T-helper 17 cell (primary cell): Measurements from ENCODE around the gene TAF7L. TPM values are rescaled to one million over a fixed set of nuclear protein-coding genes. Genes with fewer than 3 reads are reported as not detected.
A peak's percentile ranks its signal among the peaks of the same experiment; 100 is the strongest.
"Not testable (repeated sequence)": the region's sequence is repeated elsewhere in the genome, so short reads cannot be mapped to it uniquely, and the experiment has no call there.

Experiments used
- ATAC-seq: fragments of 150-1000 bp; cut with Tn5 transposase; 2 replicates; pipeline ENCODE4 v1.10.0; 2021; ENCODE audit warnings: mild to moderate bottlenecking, moderate library complexity
- DNase-seq, 3 donors: peaks; one replicate each; pipeline versions ENCODE4 v3.0.0 to v3.0.0-alpha.2; 2020 to 2021
- H3K9me3 ChIP-seq: one replicate; pipeline ENCODE4 v1.7.0; 2013; ENCODE audit warnings: low read length, mild to moderate bottlenecking; ENCODE audit not compliant: control insufficient read depth, poor library complexity, severe bottlenecking
- H3K27ac Mint-ChIP-seq: one replicate; pipeline ENCODE4 v1.8.0; 2022; ENCODE audit warnings: mild to moderate bottlenecking, moderate library complexity, mixed read lengths
- H3K27me3 Mint-ChIP-seq: one replicate; pipeline ENCODE4 v1.8.0; 2022; ENCODE audit warnings: mixed read lengths
- H3K36me3 Mint-ChIP-seq: one replicate; pipeline ENCODE4 v1.8.0; 2022; ENCODE audit warnings: low read depth, mixed read lengths
- H3K4me1 Mint-ChIP-seq: one replicate; pipeline ENCODE4 v1.8.0; 2022; ENCODE audit warnings: mild to moderate bottlenecking, mixed read lengths
- H3K4me3 Mint-ChIP-seq: one replicate; pipeline ENCODE4 v1.8.0; 2022; ENCODE audit warnings: mild to moderate bottlenecking, moderate library complexity, mixed read lengths
- total RNA-seq, 4 donors: library from RNA in 2 of 4; stranded (reverse) in 2 of 4; gene quantifications; one replicate each; pipeline ENCODE4 v1.2.3 and lab custom pipeline; 2022 to 2026

The TAF7L gene
- total RNA-seq: not detected
- total RNA-seq (lab: John Stamatoyannopoulos, UW): 0 to 0.93 reads per million in 2 donors

- no peak for ATAC-seq
- DNase-seq: no peak
- no peaks in the 10 kb centered on the region for H3K9me3 ChIP-seq
- Mint-ChIP-seq H3K4me3 (no peak within 1 kb of the TSS), H3K27me3 (peaks cover 5% of the 10 kb centered on the region), H3K36me3 (no peaks in the 10 kb centered on the region), H3K27ac (no peak within 1 kb of the TSS), H3K4me1 (no peaks in the 10 kb centered on the region)
Measured at GRCh38 chrX:101290957-101291603, at the start of gene TAF7L. TAF7L (minus strand) TSS chrX:101291334; CDS start chrX:101287543, 3,791 bp downstream.

DNA sequence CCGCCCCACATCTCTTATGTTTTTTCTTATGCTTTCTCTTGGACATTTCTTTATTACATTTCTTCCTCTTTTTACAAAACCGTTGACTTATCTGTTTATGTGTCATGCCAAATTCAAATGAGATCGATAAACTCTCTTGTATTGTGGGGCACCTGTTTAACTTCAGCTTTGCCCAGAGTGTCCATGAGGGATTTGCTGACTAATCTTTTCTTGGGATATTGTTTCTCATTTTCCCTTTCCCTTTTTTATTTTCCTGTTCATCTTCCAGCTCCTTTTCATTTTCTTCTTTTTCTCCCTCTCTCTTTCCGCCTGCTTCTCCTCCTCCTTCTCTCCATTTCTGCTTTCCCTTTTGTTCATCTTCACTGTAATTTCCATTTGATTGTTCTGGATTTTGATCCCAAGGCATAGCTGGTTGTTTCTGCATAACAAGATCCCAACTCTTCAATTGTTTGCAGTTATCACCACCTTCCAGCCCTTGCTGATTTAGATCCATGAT lies 46.7 kb upstream of the TAF7L start:
- no peaks in the 10 kb centered on the region for H3K27me3 Mint-ChIP-seq
- no peaks in the 10 kb centered on the region for H3K36me3 Mint-ChIP-seq
- H3K9me3 ChIP-seq: no peaks in the 10 kb centered on the region
- H3K4me1 Mint-ChIP-seq: no peaks in the 10 kb centered on the region
- DNase-seq: no peak
- no peak for ATAC-seq
- no peak overlapping the region for H3K4me3 Mint-ChIP-seq
- H3K27ac Mint-ChIP-seq: no peak overlapping the region

- not testable (repeated sequence) for H3K4me1 Mint-ChIP-seq, H3K9me3 ChIP-seq, H3K4me3 Mint-ChIP-seq, H3K27me3 Mint-ChIP-seq, H3K36me3 Mint-ChIP-seq, H3K27ac Mint-ChIP-seq, ATAC-seq, DNase-seq
Measured at GRCh38 chrX:101334310-101334709, 43.2 kb upstream of the TAF7L start.

DNA sequence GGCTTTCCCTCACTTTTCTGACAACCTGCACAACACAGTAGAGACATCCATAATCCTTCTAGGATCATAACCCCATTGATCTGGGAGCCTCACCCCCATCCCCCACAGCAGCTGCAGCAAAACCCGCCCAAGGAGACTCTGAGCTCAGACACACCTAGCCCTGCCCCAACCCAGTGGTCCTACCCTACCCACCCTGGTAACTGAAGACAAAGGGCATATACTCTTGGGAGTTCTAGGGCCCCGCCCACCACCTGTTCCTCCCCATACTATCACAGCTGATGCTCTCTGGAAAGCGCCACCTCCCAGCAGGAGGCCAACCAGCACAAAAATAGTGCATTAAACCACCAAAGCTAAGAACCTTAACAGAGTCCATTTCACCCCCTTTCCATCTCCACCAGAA lies 35.5 kb upstream of the TAF7L start:
- not testable (repeated sequence) for H3K9me3 ChIP-seq

GRCh38 chrX:101303790-101304189 lies 12.7 kb upstream of the TAF7L start:
- Mint-ChIP-seq H3K27ac (no peak overlapping the region), H3K27me3 (no peaks in the 10 kb centered on the region), H3K36me3 (no peaks in the 10 kb centered on the region), H3K4me3 (no peak overlapping the region), H3K4me1 (no peaks in the 10 kb centered on the region)
- no peak for DNase-seq
- H3K9me3 ChIP-seq: no peaks in the 10 kb centered on the region
- ATAC-seq: no peak

More for the DNA sequence above, 35.5 kb upstream of the TAF7L start:
- not testable (repeated sequence) for H3K4me1 Mint-ChIP-seq, DNase-seq, H3K36me3 Mint-ChIP-seq, H3K27ac Mint-ChIP-seq, H3K27me3 Mint-ChIP-seq, ATAC-seq, H3K4me3 Mint-ChIP-seq

GRCh38 chrX:101295603-101296002 lies 4.5 kb upstream of the TAF7L start:
- not testable (repeated sequence) for H3K9me3 ChIP-seq, H3K27me3 Mint-ChIP-seq, DNase-seq, H3K4me3 Mint-ChIP-seq, H3K27ac Mint-ChIP-seq, ATAC-seq, H3K36me3 Mint-ChIP-seq, H3K4me1 Mint-ChIP-seq

DNA sequence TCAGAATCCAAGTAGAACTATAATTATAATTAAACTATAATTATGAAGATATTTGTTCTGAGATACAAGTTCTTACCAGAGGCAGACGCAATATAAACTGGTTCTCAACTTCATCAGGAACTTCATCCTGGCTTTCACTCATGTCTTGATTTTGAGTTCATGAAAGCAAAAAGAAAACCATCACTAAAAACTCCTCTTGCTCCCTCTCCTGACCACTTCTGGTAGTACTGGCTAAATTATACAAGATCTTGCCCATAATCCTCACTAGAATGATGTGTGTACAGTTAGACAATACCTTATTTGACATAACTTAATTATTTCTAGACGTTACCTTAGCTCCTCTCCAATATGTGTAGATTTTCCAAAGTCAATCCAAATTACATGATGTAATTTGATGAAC lies 3.7 kb downstream of the TAF7L start:
- Mint-ChIP-seq H3K27ac (no peak overlapping the region), H3K36me3 (no peaks in the 10 kb centered on the region)
- DNase-seq: no peak

DNA sequence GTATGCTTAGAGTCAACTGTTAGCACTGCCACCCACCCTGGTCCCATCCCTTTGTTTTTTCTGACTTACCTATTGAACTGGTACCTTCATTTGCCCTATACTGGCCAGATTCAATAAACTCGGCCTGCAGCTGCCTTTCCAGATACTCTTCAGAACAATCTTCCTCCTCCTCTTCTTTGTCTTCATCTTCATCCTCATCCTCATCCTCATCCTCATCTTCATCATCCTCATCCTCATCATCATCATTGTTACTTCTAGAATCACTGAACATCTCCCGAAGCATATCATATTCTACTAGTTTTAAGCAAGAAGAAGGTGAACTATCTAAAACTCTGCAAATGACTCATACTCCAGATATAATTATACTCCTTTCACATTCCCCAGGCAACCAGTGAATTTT lies 14.9 kb downstream of the TAF7L start:
- no peak for DNase-seq
- H3K27ac Mint-ChIP-seq: no peak overlapping the region
- ATAC-seq: no peak
- no peaks in the 10 kb centered on the region for H3K4me1 Mint-ChIP-seq
- no peak overlapping the region for H3K4me3 Mint-ChIP-seq
- peaks cover 2% of the 10 kb centered on the region for H3K36me3 Mint-ChIP-seq
- H3K9me3 ChIP-seq: no peaks in the 10 kb centered on the region
- H3K27me3 Mint-ChIP-seq: no peaks in the 10 kb centered on the region

More for the DNA sequence above, 3.7 kb downstream of the TAF7L start:
- Mint-ChIP-seq H3K4me1 (no peaks in the 10 kb centered on the region), H3K4me3 (no peak overlapping the region), H3K27me3 (no peaks in the 10 kb centered on the region)
- ATAC-seq: peak; percentile 35
- no peaks in the 10 kb centered on the region for H3K9me3 ChIP-seq

DNA sequence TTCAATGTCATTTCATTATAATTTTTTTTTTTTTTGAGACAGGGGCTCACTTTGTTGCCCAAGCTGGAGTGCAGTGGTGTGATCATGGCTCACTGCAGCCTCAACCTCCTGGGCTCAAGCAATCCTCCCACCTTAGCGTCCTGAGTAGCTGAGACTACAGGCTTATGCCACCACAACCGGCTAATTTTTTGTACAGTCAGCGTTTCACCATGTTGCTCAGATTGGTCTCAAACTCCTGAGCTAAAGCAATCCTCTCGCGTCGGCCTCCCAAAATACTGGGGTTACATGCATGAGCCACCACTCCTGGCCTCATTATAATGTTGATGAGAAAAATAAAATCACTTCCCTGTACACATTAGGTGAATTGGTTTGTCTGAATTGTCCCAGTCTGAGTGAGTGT lies 16.9 kb downstream of the TAF7L start:
- ATAC-seq: no peak
- no peak for DNase-seq
- H3K4me1 Mint-ChIP-seq: no peaks in the 10 kb centered on the region

DNA sequence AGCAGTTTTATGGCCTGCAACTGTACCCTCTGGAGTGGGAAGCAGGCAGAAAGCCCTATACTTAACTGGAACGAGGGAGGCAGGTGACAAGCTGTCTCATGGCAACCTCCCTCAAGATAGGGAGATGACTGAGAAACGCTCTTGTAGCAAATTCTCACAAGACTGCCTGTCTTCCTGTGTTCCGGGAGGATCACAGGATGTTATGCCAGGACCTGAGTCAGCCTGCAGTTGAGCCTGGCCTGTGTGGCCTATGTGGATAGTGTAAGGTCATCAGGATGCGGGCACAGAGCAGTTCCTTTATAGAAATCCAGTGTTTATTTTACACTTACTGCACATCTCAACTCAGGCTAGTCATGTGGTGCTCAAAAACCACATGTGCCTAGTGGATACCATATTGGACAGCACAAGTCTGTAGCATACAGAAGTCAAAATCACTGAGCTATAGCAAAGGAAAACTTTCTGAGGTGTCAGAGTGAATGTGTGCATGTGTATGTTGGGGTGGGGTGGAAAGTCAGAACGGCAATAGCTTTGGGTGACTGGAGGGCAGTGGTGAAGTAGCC lies 25.2 kb downstream of the TAF7L start:
- no peak for ATAC-seq
- Mint-ChIP-seq H3K27ac (no peak overlapping the region), H3K27me3 (no peaks in the 10 kb centered on the region), H3K36me3 (no peaks in the 10 kb centered on the region), H3K4me1 (no peaks in the 10 kb centered on the region), H3K4me3 (no peak overlapping the region)
- H3K9me3 ChIP-seq: no peaks in the 10 kb centered on the region
- DNase-seq: no peak

More for the DNA sequence above, 16.9 kb downstream of the TAF7L start:
- no peaks in the 10 kb centered on the region for H3K9me3 ChIP-seq
- Mint-ChIP-seq H3K27me3 (no peaks in the 10 kb centered on the region), H3K4me3 (no peak overlapping the region), H3K27ac (no peak overlapping the region), H3K36me3 (peaks cover 2% of the 10 kb centered on the region)

DNA sequence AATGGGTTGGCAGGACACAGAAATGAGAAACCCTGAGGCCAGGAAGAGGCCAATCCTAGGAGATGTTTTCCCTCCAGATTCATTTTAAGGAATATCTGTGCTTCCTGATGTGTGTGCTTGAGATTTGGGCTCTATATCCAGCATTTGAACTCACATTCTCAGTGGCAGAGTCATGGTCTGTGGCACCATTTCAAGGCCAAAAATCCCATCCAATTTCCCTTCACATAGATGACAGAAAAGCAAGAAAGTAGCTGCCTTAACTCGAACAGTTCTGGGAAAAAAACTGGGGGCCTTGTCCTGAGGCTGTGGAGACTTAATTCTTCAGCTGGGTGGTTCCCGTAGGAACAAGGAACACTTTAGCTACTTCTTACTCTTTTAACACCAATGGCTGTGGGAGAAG lies 27.4 kb downstream of the TAF7L start:
- no peak overlapping the region for H3K4me3 Mint-ChIP-seq
- no peaks in the 10 kb centered on the region for H3K27me3 Mint-ChIP-seq
- no peaks in the 10 kb centered on the region for H3K9me3 ChIP-seq
- DNase-seq (no peak), ATAC-seq (no peak)
- H3K4me1 Mint-ChIP-seq: no peaks in the 10 kb centered on the region
- no peaks in the 10 kb centered on the region for H3K36me3 Mint-ChIP-seq
- H3K27ac Mint-ChIP-seq: no peak overlapping the region

- no peaks in the 10 kb centered on the region for H3K9me3 ChIP-seq
- Mint-ChIP-seq H3K27me3 (no peaks in the 10 kb centered on the region), H3K4me3 (no peak overlapping the region), H3K4me1 (peaks cover 2% of the 10 kb centered on the region), H3K36me3 (no peaks in the 10 kb centered on the region), H3K27ac (no peak overlapping the region)
- ATAC-seq (no peak), DNase-seq (no peak)
Measured at GRCh38 chrX:101262590-101262989, 28.5 kb downstream of the TAF7L start.

DNA sequence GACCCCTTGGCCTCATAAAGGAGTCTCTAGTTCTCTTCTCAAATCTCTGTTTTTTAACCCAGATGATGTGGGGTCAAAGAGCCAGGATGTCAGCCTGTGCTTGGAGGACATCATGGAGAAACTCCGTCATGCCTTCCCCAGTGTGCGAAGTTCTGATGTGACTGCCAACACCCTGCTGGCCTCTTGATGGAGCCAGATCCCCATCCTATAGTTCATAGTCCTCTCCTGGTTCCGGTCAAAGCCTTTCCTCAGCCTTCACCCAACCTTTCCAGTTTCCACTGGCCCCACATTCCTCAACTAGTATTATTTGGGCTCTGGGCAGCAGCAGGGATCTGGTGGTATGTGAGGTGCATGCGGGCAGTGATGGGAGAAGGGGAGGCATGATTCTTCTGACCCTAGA lies 30.7 kb downstream of the TAF7L start:
- no peak overlapping the region for H3K4me3 Mint-ChIP-seq
- no peak for DNase-seq
- no peak for ATAC-seq
- H3K27ac Mint-ChIP-seq: no peak overlapping the region
- no peaks in the 10 kb centered on the region for H3K9me3 ChIP-seq
- H3K27me3 Mint-ChIP-seq: no peaks in the 10 kb centered on the region
- H3K4me1 Mint-ChIP-seq: peaks cover 2% of the 10 kb centered on the region
- no peaks in the 10 kb centered on the region for H3K36me3 Mint-ChIP-seq

DNA sequence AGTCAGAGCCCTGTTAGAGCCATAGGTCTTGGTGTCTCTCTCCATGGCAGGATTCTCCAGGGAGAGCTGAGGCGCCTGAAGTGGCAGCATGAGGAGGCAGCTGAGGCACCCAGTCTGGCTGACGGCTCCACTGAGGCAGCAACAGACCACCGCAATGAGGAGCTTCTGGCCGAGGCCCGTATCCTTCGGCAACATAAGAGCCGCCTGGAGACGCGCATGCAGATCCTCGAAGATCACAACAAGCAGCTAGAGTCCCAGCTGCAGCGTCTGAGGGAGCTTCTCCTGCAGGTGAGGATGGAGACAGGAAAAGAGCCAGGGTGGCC lies 32.9 kb downstream of the TAF7L start:
- DNase-seq: no peak
- H3K36me3 Mint-ChIP-seq: no peaks in the 10 kb centered on the region
- ATAC-seq: no peak
- no peaks in the 10 kb centered on the region for H3K27me3 Mint-ChIP-seq
- peaks cover 2% of the 10 kb centered on the region for H3K4me1 Mint-ChIP-seq
- H3K9me3 ChIP-seq: no peaks in the 10 kb centered on the region
- H3K4me3 Mint-ChIP-seq: no peak overlapping the region
- no peak overlapping the region for H3K27ac Mint-ChIP-seq
